Neural progenitor cell (in vitro differentiated cells): ENCODE measurements around the gene GMDS. TPM values are rescaled to one million over a fixed set of nuclear protein-coding genes. Genes with fewer than 3 reads are reported as not detected.

Source experiments
- DNase-seq: peaks from one replicate; pipeline ENCODE4 v3.0.0-alpha.2; 2016; ENCODE audit warnings: low spot score
- H2AFZ ChIP-seq: fragments of 200-600 bp; sonication (generic); replicated peaks from 2 replicates; pipeline ENCODE4 v1.6.1; 2016; ENCODE audit warnings: antibody characterized with exemption
- H3F3A ChIP-seq: fragments of 200-600 bp; sonication (generic); 2 replicates; pipeline ENCODE4 v1.6.1; 2016; ENCODE audit warnings: antibody characterized with exemption, low read depth
- H3K27ac ChIP-seq: fragments of 200-600 bp; sonication (generic); 2 replicates; pipeline ENCODE4 v1.5.1; 2016; ENCODE audit warnings: mild to moderate bottlenecking
- H3K27me3 ChIP-seq: fragments of 200-600 bp; sonication (generic); 2 replicates; pipeline ENCODE4 v1.6.1; 2016; ENCODE audit warnings: mild to moderate bottlenecking, moderate library complexity
- H3K36me3 ChIP-seq: fragments of 200-600 bp; sonication (generic); 2 replicates; pipeline ENCODE4 v1.5.1; 2016
- H3K4me1 ChIP-seq: fragments of 200-600 bp; sonication (generic); 2 replicates; pipeline ENCODE4 v1.6.1; 2016; ENCODE audit warnings: mixed run types
- H3K4me2 ChIP-seq: fragments of 200-600 bp; sonication (generic); 2 replicates; pipeline ENCODE4 v1.6.1; 2016
- H3K4me3 ChIP-seq: fragments of 200-600 bp; sonication (generic); 2 replicates; pipeline ENCODE4 v1.5.1; 2016
- H3K79me2 ChIP-seq: fragments of 200-600 bp; sonication (generic); 2 replicates; pipeline ENCODE4 v1.6.1; 2016; ENCODE audit warnings: low read depth
- H3K9ac ChIP-seq: fragments of 200-600 bp; sonication (generic); 2 replicates; pipeline ENCODE4 v1.6.1; 2016
- H3K9me3 ChIP-seq: fragments of 200-600 bp; sonication (generic); 2 replicates; pipeline ENCODE4 v1.5.1; 2016; ENCODE audit warnings: low read depth
- H4K20me1 ChIP-seq: fragments of 200-600 bp; sonication (generic); 2 replicates; pipeline ENCODE4 v1.6.1; 2016; ENCODE audit warnings: low read depth
- H3K27ac Mint-ChIP-seq: 3 replicates; pipeline ENCODE4 v1.8.0; 2021; ENCODE audit warnings: mixed read lengths
- H3K27me3 Mint-ChIP-seq: 2 replicates; pipeline ENCODE4 v1.8.0; 2022; ENCODE audit warnings: low read depth, mild to moderate bottlenecking, inconsistent platforms, moderate library complexity, mixed read lengths; ENCODE audit not compliant: insufficient read depth
- H3K36me3 Mint-ChIP-seq: 3 replicates; pipeline ENCODE4 v1.8.0; 2021; ENCODE audit warnings: mixed read lengths
- H3K4me1 Mint-ChIP-seq: 3 replicates; pipeline ENCODE4 v1.8.0; 2021; ENCODE audit warnings: mixed read lengths
- H3K4me3 Mint-ChIP-seq: 3 replicates; pipeline ENCODE4 v1.8.0; 2021; ENCODE audit warnings: mild to moderate bottlenecking, moderate library complexity, mixed read lengths
- H3K9me3 Mint-ChIP-seq: 3 replicates; pipeline ENCODE4 v1.8.0; 2020; ENCODE audit warnings: mixed read lengths
- CTCF ChIP-seq: fragments of 200-600 bp; sonication (generic); IDR thresholded peaks from 2 replicates; pipeline ENCODE4 v1.5.1; 2017; ENCODE audit warnings: antibody characterized with exemption, mild to moderate bottlenecking
- EZH2 ChIP-seq: fragments of 200-600 bp; sonication (generic); IDR thresholded peaks from 2 replicates; pipeline ENCODE4 v1.6.1; 2017; ENCODE audit warnings: antibody characterized with exemption, mild to moderate bottlenecking, moderate library complexity
- EZH2phosphoT487 ChIP-seq: fragments of 200-600 bp; sonication (generic); IDR thresholded peaks from 2 replicates; pipeline ENCODE4 v1.6.1; 2017; ENCODE audit warnings: antibody characterized with exemption
- total RNA-seq: library from RNA; depleted of rRNA; stranded (reverse); fragments of >200 nt; gene quantifications from 2 replicates; pipeline ENCODE4 v1.2.3, GENCODE V29; 2015; ENCODE audit warnings: low replicate concordance

GMDS gene
- total RNA-seq, 1 donor from 2014 or later = 22.6 TPM

DNA sequence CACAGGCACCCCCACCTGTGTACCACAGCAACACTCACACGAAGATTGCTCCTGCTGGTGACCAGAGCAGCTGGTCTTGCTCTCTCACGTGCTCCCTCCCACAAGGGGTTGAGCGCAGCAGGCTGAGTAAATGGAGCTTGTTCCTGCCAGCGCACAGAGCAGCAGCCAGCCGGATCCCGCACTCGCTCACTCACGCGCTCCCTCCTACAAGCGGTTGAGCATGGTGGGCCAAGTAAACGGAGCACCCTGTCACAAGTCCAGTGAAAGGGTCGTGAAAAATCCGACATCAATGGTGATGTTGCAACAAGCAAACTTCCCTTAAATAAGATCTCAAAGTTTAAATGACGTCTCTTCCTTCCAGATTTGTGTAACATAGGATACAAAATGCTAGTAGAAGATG is 322.0 kb downstream of the GMDS start:
- no peak overlapping the region for H3K4me3 ChIP-seq

DNA sequence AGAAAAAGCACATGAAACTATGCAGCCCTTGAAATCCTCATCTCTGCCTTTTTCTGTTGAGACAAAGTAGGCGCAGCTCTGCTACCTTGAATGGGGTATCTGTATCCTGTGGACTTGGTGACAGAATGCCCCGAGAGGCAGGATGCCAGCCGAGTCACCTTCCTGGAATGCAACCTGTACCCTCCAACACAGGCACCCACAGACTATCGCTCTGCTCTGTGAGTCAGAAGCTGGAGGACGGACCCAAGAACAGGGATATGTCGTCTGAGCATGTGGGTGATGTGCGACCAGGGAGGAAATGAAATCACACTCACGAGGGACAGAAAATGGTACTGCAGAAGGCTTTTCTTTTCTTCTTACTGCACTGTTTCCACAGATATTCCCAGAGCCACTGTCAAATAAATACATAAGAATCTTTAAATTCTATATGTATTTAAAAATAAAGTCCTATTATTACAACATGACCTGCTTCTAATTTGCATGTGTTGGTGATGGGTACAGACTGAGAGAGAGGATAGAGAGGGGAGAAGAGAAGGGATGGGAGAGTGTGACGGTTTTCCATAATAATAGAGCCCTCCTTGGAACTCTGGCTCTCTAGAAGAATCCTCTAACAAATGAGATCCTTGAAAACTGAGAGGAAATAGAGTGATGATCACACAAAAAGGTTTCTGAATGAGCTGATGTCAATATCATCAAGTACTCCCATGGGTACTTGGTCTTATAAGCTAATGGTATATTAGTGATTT is 327.6 kb downstream of the GMDS start:
- H3K4me1 ChIP-seq = peaks cover 10% of the 10 kb centered on the region
- DNase-seq = no peak
- H3K27me3 Mint-ChIP-seq = no peaks in the 10 kb centered on the region
- peaks cover 6% of the 10 kb centered on the region for H3F3A ChIP-seq
- no peak overlapping the region for H2AFZ ChIP-seq
- no peaks in the 10 kb centered on the region for H3K36me3 ChIP-seq
- H3K27ac Mint-ChIP-seq = no peak overlapping the region
- H4K20me1 ChIP-seq = no peaks in the 10 kb centered on the region
- no peak overlapping the region for H3K9ac ChIP-seq
- H3K9me3 Mint-ChIP-seq = no peaks in the 10 kb centered on the region
- H3K27me3 ChIP-seq = no peaks in the 10 kb centered on the region
- no peak overlapping the region for H3K4me3 ChIP-seq
- no peak overlapping the region for H3K27ac ChIP-seq
- TF ChIP-seq EZH2phosphoT487 (no peak), CTCF (no peak), EZH2 (no peak)
- no peaks in the 10 kb centered on the region for H3K4me1 Mint-ChIP-seq
- no peak overlapping the region for H3K4me3 Mint-ChIP-seq
- no peaks in the 10 kb centered on the region for H3K9me3 ChIP-seq
- H3K36me3 Mint-ChIP-seq = no peaks in the 10 kb centered on the region
- no peak overlapping the region for H3K4me2 ChIP-seq
- no peaks in the 10 kb centered on the region for H3K79me2 ChIP-seq

More for the DNA sequence above, 322.0 kb downstream of the GMDS start:
- no peaks in the 10 kb centered on the region for H4K20me1 ChIP-seq
- Mint-ChIP-seq H3K4me3 (no peak overlapping the region), H3K27me3 (peaks cover 6% of the 10 kb centered on the region), H3K27ac (no peak overlapping the region), H3K9me3 (no peaks in the 10 kb centered on the region), H3K36me3 (no peaks in the 10 kb centered on the region), H3K4me1 (no peaks in the 10 kb centered on the region)
- no peak for DNase-seq
- H3F3A ChIP-seq = peaks cover 6% of the 10 kb centered on the region
- H3K9me3 ChIP-seq = no peaks in the 10 kb centered on the region
- no peak overlapping the region for H3K9ac ChIP-seq
- no peaks in the 10 kb centered on the region for H3K79me2 ChIP-seq
- no peaks in the 10 kb centered on the region for H3K36me3 ChIP-seq
- TF ChIP-seq CTCF (no peak), EZH2 (no peak), EZH2phosphoT487 (no peak)
- H3K27ac ChIP-seq = no peak overlapping the region
- H2AFZ ChIP-seq = no peak overlapping the region
- H3K4me2 ChIP-seq = no peak overlapping the region
- H3K27me3 ChIP-seq = no peaks in the 10 kb centered on the region
- H3K4me1 ChIP-seq = peaks cover 10% of the 10 kb centered on the region

GRCh38 chr6:1916334-1917070 is 328.9 kb downstream of the GMDS start:
- Mint-ChIP-seq H3K36me3 (no peaks in the 10 kb centered on the region), H3K27ac (no peak overlapping the region), H3K4me3 (no peak overlapping the region), H3K4me1 (no peaks in the 10 kb centered on the region), H3K27me3 (no peaks in the 10 kb centered on the region), H3K9me3 (no peaks in the 10 kb centered on the region)
- Histone ChIP-seq H3K4me3 (no peak overlapping the region), H2AFZ (no peak overlapping the region), H3K9me3 (no peaks in the 10 kb centered on the region), H4K20me1 (no peaks in the 10 kb centered on the region), H3K27me3 (no peaks in the 10 kb centered on the region), H3K27ac (no peak overlapping the region), H3K4me1 (peaks cover 10% of the 10 kb centered on the region), H3K79me2 (no peaks in the 10 kb centered on the region), H3K36me3 (no peaks in the 10 kb centered on the region), H3K4me2 (no peak overlapping the region), H3K9ac (no peak overlapping the region), H3F3A (peaks cover 6% of the 10 kb centered on the region)
- no peak for DNase-seq
- TF ChIP-seq EZH2phosphoT487 (no peak), EZH2 (no peak), CTCF (no peak)
